Measurements from ENCODE around the gene WNT9B.

The WNT9B gene

DNA sequence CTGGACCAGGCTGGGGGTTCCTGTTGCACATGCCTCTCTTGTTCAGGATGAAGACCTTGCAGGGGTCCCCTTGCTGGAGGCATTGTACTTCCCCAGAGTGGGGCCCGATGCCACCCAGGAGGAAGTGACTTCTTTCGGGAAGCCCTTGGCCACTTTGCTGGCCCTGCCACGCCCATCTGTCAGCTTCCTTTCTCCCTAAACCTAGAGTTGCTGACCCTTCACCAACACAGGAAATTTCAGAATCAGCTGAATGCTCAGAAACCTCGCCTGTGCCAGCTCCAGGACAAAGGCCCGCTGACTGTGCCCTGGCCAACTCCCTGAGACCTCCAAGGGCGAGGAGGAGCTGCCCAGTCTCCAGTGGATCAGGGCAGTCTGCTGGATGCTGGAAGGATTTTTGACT lies 26.7 kb downstream of the WNT9B start:
- Histone ChIP-seq H3K36me3 (ENCODE audit: insufficient read depth, low read length) (no peaks in the 10 kb centered on the region), H3K4me3 (no peak overlapping the region), H3K27ac (no peak overlapping the region), H3K9me3 (ENCODE audit: low read depth, low read length) (no peaks in the 10 kb centered on the region), H3K9ac (ENCODE audit: insufficient read length) (no peak overlapping the region)
- TF ChIP-seq POLR2AphosphoS5 (IDR thresholded peaks at IDR 0.05; ENCODE audit: borderline replicate concordance, low read depth, low read length) (no peak), FOXP2 (optimal IDR thresholded peaks at IDR 0.05; ENCODE audit: control extremely low read depth, extremely low read length, insufficient read depth) (no peak), EZH2 (IDR thresholded peaks at IDR 0.05) (no peak)
- no peak for DNase-seq (ENCODE audit: low read depth, low spot score)

DNA sequence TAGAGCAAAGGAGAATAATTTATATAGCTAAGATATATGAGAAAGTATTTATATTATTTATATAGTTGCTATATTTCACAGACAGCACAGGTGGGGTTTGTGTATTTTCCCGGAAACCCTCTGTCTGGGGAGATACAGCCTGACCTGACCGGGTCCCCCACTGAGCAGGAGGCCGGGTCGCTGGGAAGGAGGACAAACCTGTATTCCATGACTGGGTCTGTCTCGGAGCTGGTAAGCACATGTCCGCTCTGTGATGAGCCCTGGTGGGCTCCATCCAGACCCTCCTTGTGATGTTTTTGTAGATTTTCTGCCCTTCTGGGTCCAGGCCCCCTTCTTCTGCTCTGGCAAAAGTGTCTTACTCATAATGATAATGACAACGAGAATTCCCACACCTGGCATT lies 27.7 kb downstream of the WNT9B start:
- Histone ChIP-seq H3K4me3 (no peak overlapping the region), H3K9me3 (ENCODE audit: low read depth, low read length) (no peaks in the 10 kb centered on the region), H3K27ac (no peak overlapping the region), H3K36me3 (ENCODE audit: insufficient read depth, low read length) (no peaks in the 10 kb centered on the region), H3K9ac (ENCODE audit: insufficient read length) (no peak overlapping the region)
- TF ChIP-seq POLR2AphosphoS5 (IDR thresholded peaks at IDR 0.05; ENCODE audit: borderline replicate concordance, low read depth, low read length) (no peak), FOXP2 (optimal IDR thresholded peaks at IDR 0.05; ENCODE audit: control extremely low read depth, extremely low read length, insufficient read depth) (no peak), EZH2 (IDR thresholded peaks at IDR 0.05) (no peak)
- DNase-seq (ENCODE audit: low read depth, low spot score): no peak

DNA sequence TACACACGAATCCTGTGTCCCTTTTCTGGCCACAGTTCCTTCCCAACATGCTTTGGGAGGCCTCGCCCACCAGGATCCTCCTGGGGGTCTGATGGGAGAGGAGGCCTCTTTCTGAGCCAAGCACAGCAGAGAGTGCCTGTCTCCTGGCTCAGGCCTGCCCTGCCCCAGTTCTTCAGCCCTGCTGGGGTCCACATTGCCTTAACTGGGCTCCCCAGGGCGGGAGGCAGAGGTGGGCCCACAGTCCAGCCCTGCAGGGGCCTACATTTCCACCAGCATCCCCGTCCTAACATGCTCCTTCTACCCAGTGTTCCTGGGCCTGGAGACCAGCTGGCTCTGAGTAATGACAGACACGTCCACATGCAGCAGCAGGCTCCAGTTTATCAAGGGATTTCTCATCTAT lies 29.6 kb downstream of the WNT9B start:
- no peak for DNase-seq (ENCODE audit: low read depth, low spot score)

DNA sequence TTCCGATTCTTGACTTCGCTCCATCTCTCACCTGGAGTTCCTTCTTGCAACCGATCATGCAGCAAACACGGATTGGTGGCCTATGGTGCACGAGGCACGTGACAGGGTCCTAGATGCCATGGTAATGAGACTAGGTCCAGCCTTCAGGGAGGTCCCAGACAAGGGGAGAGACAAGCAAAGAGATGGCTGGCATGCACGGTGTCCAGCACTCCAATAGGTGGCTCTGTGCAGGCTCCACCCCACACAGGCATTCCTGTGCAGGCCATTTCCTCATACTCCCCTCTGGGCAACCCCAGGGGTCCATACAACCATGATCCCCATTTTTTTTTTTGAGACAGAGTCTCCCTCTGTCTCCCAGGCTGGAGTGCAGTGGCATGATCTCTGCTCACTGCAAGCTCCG lies 31.3 kb downstream of the WNT9B start:
- H3K27ac ChIP-seq: no peak overlapping the region
- no peak overlapping the region for H3K9ac ChIP-seq (ENCODE audit: insufficient read length)
- DNase-seq (ENCODE audit: low read depth, low spot score): no peak
- no peak overlapping the region for H3K4me3 ChIP-seq
- no peaks in the 10 kb centered on the region for H3K36me3 ChIP-seq (ENCODE audit: insufficient read depth, low read length)
- TF ChIP-seq EZH2 (IDR thresholded peaks at IDR 0.05) (no peak), POLR2AphosphoS5 (IDR thresholded peaks at IDR 0.05; ENCODE audit: borderline replicate concordance, low read depth, low read length) (no peak), FOXP2 (optimal IDR thresholded peaks at IDR 0.05; ENCODE audit: control extremely low read depth, extremely low read length, insufficient read depth) (no peak)
- no peaks in the 10 kb centered on the region for H3K9me3 ChIP-seq (ENCODE audit: low read depth, low read length)

More for the DNA sequence above, 29.6 kb downstream of the WNT9B start:
- Histone ChIP-seq H3K36me3 (ENCODE audit: insufficient read depth, low read length) (no peaks in the 10 kb centered on the region), H3K27ac (no peak overlapping the region), H3K9ac (ENCODE audit: insufficient read length) (no peak overlapping the region), H3K9me3 (ENCODE audit: low read depth, low read length) (no peaks in the 10 kb centered on the region), H3K4me3 (no peak overlapping the region)
- no peak for TF ChIP-seq EZH2 (IDR thresholded peaks at IDR 0.05)
- TF ChIP-seq POLR2AphosphoS5 (IDR thresholded peaks at IDR 0.05; ENCODE audit: borderline replicate concordance, low read depth, low read length): no peak
- no peak for TF ChIP-seq FOXP2 (optimal IDR thresholded peaks at IDR 0.05; ENCODE audit: control extremely low read depth, extremely low read length, insufficient read depth)

DNA sequence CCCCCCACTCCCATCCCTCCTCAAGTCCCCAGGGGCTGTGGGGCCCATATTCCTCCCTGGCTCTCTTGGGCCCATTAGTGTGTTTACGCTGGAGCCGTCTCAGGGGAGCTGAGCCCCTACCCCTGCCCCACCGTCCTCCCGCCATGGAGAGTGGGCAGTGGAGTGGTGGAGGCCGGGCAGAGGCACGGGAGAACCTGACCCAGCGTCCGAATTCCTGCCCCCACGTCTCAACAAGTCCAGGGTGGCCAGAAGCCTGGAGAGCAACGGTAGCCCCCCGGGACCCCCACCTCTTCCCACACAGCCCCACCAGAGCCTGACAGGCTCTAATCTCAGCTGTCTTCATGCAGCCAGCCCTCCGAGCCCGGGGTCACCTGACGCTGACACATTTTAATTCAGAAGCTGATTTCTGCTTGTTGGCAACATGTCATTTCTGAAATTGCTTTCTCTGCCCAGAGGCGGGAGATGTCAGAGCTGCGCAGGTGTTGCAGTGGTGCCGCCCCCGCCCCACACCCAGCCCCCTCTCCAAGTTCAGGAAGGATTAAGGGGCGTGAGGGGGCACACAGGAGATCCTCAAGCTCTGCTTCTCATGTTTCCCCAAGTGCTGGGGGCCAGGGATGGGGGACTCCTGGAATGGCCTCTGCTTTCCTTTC lies 32.6 kb downstream of the WNT9B start:
- H3K9me3 ChIP-seq (ENCODE audit: low read depth, low read length): no peaks in the 10 kb centered on the region
- no peaks in the 10 kb centered on the region for H3K36me3 ChIP-seq (ENCODE audit: insufficient read depth, low read length)
- no peak overlapping the region for H3K4me3 ChIP-seq
- H3K9ac ChIP-seq (ENCODE audit: insufficient read length): no peak overlapping the region
- TF ChIP-seq EZH2 (IDR thresholded peaks at IDR 0.05) (no peak), FOXP2 (optimal IDR thresholded peaks at IDR 0.05; ENCODE audit: control extremely low read depth, extremely low read length, insufficient read depth) (no peak)
- no peak for DNase-seq (ENCODE audit: low read depth, low spot score)
- H3K27ac ChIP-seq: no peak overlapping the region

DNA sequence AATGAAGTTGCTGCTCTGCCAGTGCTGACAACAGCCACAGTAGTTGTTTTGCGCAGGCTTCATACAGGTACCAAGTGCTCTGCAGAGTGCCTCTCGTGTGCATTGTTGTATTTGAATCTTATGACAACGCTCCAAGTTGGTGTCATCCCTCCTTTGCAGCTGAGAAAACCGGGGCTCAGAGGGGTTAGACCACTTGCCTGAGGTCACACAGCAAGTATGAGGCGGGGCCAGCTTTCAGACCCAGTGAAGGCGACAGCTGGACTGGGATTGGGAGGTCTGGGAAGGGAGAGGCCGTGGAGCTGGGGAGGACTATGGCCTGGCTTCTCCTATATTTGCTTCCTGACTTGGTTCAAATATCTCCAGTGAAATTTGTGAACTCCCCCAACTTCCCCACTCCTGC lies 33.2 kb downstream of the WNT9B start:
- H3K4me3 ChIP-seq: no peak overlapping the region
- no peaks in the 10 kb centered on the region for H3K9me3 ChIP-seq (ENCODE audit: low read depth, low read length)
- TF ChIP-seq FOXP2 (optimal IDR thresholded peaks at IDR 0.05; ENCODE audit: control extremely low read depth, extremely low read length, insufficient read depth) (no peak), POLR2AphosphoS5 (IDR thresholded peaks at IDR 0.05; ENCODE audit: borderline replicate concordance, low read depth, low read length) (no peak), EZH2 (IDR thresholded peaks at IDR 0.05) (no peak)

DNA sequence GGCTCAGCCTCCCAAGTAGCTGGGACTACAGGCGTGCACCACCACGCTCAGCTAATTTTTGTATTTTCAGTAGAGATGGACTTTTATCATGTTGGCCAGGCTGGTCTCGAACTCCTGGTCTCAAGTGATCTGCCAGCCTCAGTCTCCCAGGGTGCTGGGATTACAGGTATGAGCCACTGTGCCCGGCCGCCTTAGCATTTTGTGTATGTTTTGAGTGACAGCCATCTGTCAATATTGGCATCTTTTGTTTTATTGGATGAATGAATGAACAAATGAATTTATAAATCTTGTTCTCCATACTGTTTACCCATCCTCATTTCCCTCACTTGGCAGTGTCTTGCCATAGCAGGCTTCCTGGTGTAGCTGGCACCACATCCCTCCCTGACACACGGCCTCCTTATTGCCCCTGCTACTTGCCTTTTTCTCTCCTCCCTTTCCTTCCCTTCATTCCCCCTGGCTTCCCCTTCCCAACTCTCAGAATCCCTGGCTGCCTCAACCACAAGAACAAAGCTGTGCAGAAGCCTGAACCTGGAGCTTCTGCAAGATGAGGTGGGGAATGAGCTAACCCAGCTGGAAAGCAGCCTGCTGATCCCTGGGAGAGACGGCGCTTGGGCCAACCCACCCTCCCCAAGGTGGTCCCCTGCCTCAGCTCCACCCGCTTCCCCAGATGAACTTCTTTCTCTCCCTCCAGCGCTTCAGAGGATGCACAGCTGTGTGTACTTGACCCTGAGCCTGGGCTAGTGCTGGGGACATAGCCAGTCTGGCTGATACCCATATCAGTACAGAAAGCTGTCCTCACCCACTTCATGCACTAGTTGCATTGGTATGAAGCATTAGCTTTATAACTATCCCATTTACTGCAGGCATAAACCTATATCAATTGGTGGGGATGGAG lies 34.3 kb downstream of the WNT9B start:
- H3K9me3 ChIP-seq (ENCODE audit: low read depth, low read length): no peaks in the 10 kb centered on the region
- DNase-seq (ENCODE audit: low read depth, low spot score): no peak
- no peak overlapping the region for H3K4me3 ChIP-seq
- no peak overlapping the region for H3K27ac ChIP-seq
- no peak for TF ChIP-seq FOXP2 (optimal IDR thresholded peaks at IDR 0.05; ENCODE audit: control extremely low read depth, extremely low read length, insufficient read depth)
- TF ChIP-seq EZH2 (IDR thresholded peaks at IDR 0.05): no peak
- no peak for TF ChIP-seq POLR2AphosphoS5 (IDR thresholded peaks at IDR 0.05; ENCODE audit: borderline replicate concordance, low read depth, low read length)
- no peaks in the 10 kb centered on the region for H3K36me3 ChIP-seq (ENCODE audit: insufficient read depth, low read length)
- no peak overlapping the region for H3K9ac ChIP-seq (ENCODE audit: insufficient read length)

More for the DNA sequence above, 33.2 kb downstream of the WNT9B start:
- Histone ChIP-seq H3K27ac (no peak overlapping the region), H3K9ac (ENCODE audit: insufficient read length) (no peak overlapping the region), H3K36me3 (ENCODE audit: insufficient read depth, low read length) (no peaks in the 10 kb centered on the region)
- no peak for DNase-seq (ENCODE audit: low read depth, low spot score)

DNA sequence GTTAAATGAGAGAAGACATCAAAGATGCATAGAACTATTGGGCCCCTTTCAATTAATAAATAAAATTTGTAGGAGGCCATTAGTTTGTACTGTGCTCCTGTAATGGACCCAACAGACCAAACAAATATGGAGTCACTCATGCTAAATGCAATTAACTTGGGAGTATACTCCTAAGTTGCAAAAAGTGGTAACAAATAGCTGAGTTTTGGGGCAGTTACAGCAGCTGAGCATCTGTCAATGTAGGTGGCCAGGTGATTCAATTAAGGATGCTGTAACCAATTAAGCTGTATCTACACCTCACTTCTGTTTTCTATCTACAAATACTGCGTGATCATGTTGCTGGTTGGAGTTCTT lies 34.9 kb downstream of the WNT9B start:
- no peak overlapping the region for H3K4me3 ChIP-seq
- H3K9ac ChIP-seq (ENCODE audit: insufficient read length): no peak overlapping the region
- H3K9me3 ChIP-seq (ENCODE audit: low read depth, low read length): no peaks in the 10 kb centered on the region
- TF ChIP-seq POLR2AphosphoS5 (IDR thresholded peaks at IDR 0.05; ENCODE audit: borderline replicate concordance, low read depth, low read length) (no peak), FOXP2 (optimal IDR thresholded peaks at IDR 0.05; ENCODE audit: control extremely low read depth, extremely low read length, insufficient read depth) (no peak), EZH2 (IDR thresholded peaks at IDR 0.05) (no peak)
- no peaks in the 10 kb centered on the region for H3K36me3 ChIP-seq (ENCODE audit: insufficient read depth, low read length)
- no peak overlapping the region for H3K27ac ChIP-seq
- DNase-seq (ENCODE audit: low read depth, low spot score): no peak
